HepG2 (cell line): ENCODE results near the gene TMEM120A. TPM values are rescaled to one million over a fixed set of nuclear protein-coding genes. Genes with fewer than 3 reads are reported as not detected.

Experiments
- ATAC-seq: fragments of 200-7000 bp; cut with Tn5 transposase; 3 replicates; pipeline ENCODE4 v1.9.1; 2020; ENCODE audit warnings: mild to moderate bottlenecking, moderate library complexity
- BruUV-seq: library from RNA; stranded (reverse); fragments of 400-500 nt; replicated peaks from 2 replicates; lab custom pipeline; 2021; lab: Mats Ljungman, UMichigan
- CTCF ChIA-PET: fragments of 300-600 bp; formaldehyde crosslinking; extraction: SDS; loops from one replicate; lab custom pipeline; 2021; ENCODE audit warnings: low total read pairs, inconsistent platforms, low intra/inter-chr PET ratio; lab: Yijun Ruan, JAX
- POLR2A ChIA-PET: fragments of 350-600 bp; sonication (Branson Sonifier 250); formaldehyde crosslinking; loops from one replicate; lab custom pipeline; 2020; ENCODE audit warnings: antibody characterized with exemption, inconsistent platforms; lab: Yijun Ruan, JAX
- DNase-seq: peaks from one replicate; pipeline ENCODE4 v3.0.0-alpha.2; 2015; ENCODE audit warnings: low spot score
- FAIRE-seq: peaks from 3 replicates; lab custom pipeline; 2011; peaks lifted over from hg19 to GRCh38; lab: Jason Lieb, UNC
- H2AFZ ChIP-seq: one replicate; pipeline ENCODE4 v1.6.1; 2011; ENCODE audit warnings: low read length, inconsistent platforms
- H3K27ac ChIP-seq: fragments of 300-600 bp; 3 replicates; pipeline ENCODE4 v1.8.0; 2011; ENCODE audit warnings: mixed run types, mild to moderate bottlenecking, mixed read lengths, low read length, inconsistent platforms; ENCODE audit not compliant: insufficient read depth; ENCODE audit errors: extremely low read length
- H3K27me3 ChIP-seq, 2 experiments: fragments of 200-600 bp in 1 of 2; 2 replicates in 1 of 2; 3 replicates in 1 of 2; pipeline versions ENCODE4 v1.6.0 to v1.8.0; 2011; ENCODE audit warnings: low read length in 2 of 2, mild to moderate bottlenecking in 2 of 2, moderate library complexity in 2 of 2, inconsistent platforms in 1 of 2; ENCODE audit not compliant: insufficient read depth in 2 of 2, control insufficient read depth in 1 of 2
- H3K36me3 ChIP-seq, 2 experiments: fragments of 200-600 bp in 1 of 2; replicated peaks in 1 of 2; 2 replicates in 1 of 2; 3 replicates in 1 of 2; pipeline versions ENCODE4 v1.5.1 to v1.8.0; 2011; ENCODE audit warnings: low read length in 2 of 2, inconsistent platforms in 1 of 2; ENCODE audit not compliant: insufficient read depth in 2 of 2, control insufficient read depth in 1 of 2
- H3K4me1 ChIP-seq: 2 replicates; pipeline ENCODE4 v1.5.1; 2012; ENCODE audit warnings: low read length, inconsistent platforms; ENCODE audit not compliant: insufficient read depth
- H3K4me2 ChIP-seq: 2 replicates; pipeline ENCODE4 v1.6.0; 2011; ENCODE audit warnings: low read depth, low read length, inconsistent platforms
- H3K4me3 ChIP-seq, 3 experiments: fragments of 200-600 bp in 1 of 3; sonication (generic), shearing (Covaris generic) in 1 of 3; replicated peaks in 1 of 3; 2 replicates each; pipeline ENCODE4 v1.5.1; 2011 to 2016; ENCODE audit warnings: low read length in 3 of 3, inconsistent platforms in 2 of 3, low read depth in 2 of 3, mild to moderate bottlenecking in 2 of 3, control low read depth in 1 of 3, mixed read lengths in 1 of 3; ENCODE audit not compliant: insufficient read depth in 1 of 3
- H3K79me2 ChIP-seq: one replicate; pipeline ENCODE4 v1.6.1; 2011; ENCODE audit warnings: low read length, inconsistent platforms; ENCODE audit not compliant: insufficient read depth
- H3K9ac ChIP-seq: 2 replicates; pipeline ENCODE4 v1.6.0; 2011; ENCODE audit warnings: mild to moderate bottlenecking, low read depth, low read length, inconsistent platforms; ENCODE audit not compliant: insufficient read depth
- H3K9me3 ChIP-seq: 2 replicates; pipeline ENCODE4 v1.5.1; 2012; ENCODE audit warnings: mild to moderate bottlenecking, low read length
- H4K20me1 ChIP-seq: 2 replicates; pipeline ENCODE4 v1.6.0; 2011; ENCODE audit warnings: inconsistent platforms, mild to moderate bottlenecking, low read length, moderate library complexity; ENCODE audit not compliant: insufficient read depth
- ATF5 ChIP-seq: sonication (generic); formaldehyde crosslinking; IDR thresholded peaks from 2 replicates; pipeline ENCODE4 v1.4.0; 2020; ENCODE audit warnings: mild to moderate bottlenecking, low read depth, missing genetic modification reagents
- MED1 ChIP-seq: sonication (generic); formaldehyde crosslinking; IDR thresholded peaks from 2 replicates; pipeline ENCODE4 v1.4.0; 2020; ENCODE audit warnings: missing genetic modification reagents
- NPAS2 ChIP-seq: sonication (generic); formaldehyde crosslinking; IDR thresholded peaks from 2 replicates; pipeline ENCODE4 v1.8.0; 2022; ENCODE audit warnings: mild to moderate bottlenecking, missing genetic modification reagents, borderline replicate concordance
- RFXAP ChIP-seq: sonication (generic); formaldehyde crosslinking; IDR thresholded peaks from 2 replicates; pipeline ENCODE4 v1.4.0; 2020; ENCODE audit warnings: missing genetic modification reagents, borderline replicate concordance
- SIN3A ChIP-seq: IDR thresholded peaks from 2 replicates; pipeline ENCODE4 v1.6.1; 2011; ENCODE audit warnings: low read depth, mild to moderate bottlenecking, control low read depth, low read length, borderline replicate concordance
- TEAD2 ChIP-seq: sonication (generic); formaldehyde crosslinking; IDR thresholded peaks from 2 replicates; pipeline ENCODE4 v1.9.0; 2021; ENCODE audit warnings: missing genetic modification reagents
- ZBTB37 ChIP-seq: sonication (generic); formaldehyde crosslinking; IDR thresholded peaks from 2 replicates; pipeline ENCODE4 v1.4.0; 2020; ENCODE audit warnings: mild to moderate bottlenecking, missing genetic modification reagents
- ZNF101 ChIP-seq: sonication (generic); formaldehyde crosslinking; IDR thresholded peaks from 2 replicates; pipeline ENCODE4 v1.4.0; 2020; ENCODE audit warnings: mild to moderate bottlenecking, low read depth, missing genetic modification reagents, borderline replicate concordance
- ZNF282 ChIP-seq: fragments of 450-650 bp; IDR thresholded peaks from 2 replicates; pipeline ENCODE4 v1.6.1; 2018; ENCODE audit not compliant: partially characterized antibody
- ZNF639 ChIP-seq: conservative IDR thresholded peaks from 2 replicates; pipeline ENCODE4 v1.6.1; 2018; ENCODE audit warnings: missing genetic modification reagents
- ZSCAN5A ChIP-seq: sonication (generic); formaldehyde crosslinking; IDR thresholded peaks from 2 replicates; pipeline ENCODE4 v1.8.0; 2022; ENCODE audit warnings: mild to moderate bottlenecking, missing genetic modification reagents, borderline replicate concordance
- WGBS: methylation state at CpG from one replicate; pipeline ENCODE4 v1.1.6; 2017; ENCODE audit warnings: low lambda C conversion rate; 5-methylcytosine and 5-hydroxymethylcytosine counted together
- in situ Hi-C: cut with HindIII; loops from 2 replicates; pipeline ENCODE4 v1.10.0; 2017; ENCODE audit warnings: low pct_unique_long_range_greater_than_20kb; ENCODE audit not compliant: extremely low pct_ligation_motif_present
- intact Hi-C: fragments of 100-400 bp; cut with micrococcal nuclease; formaldehyde crosslinking; loops from one replicate; pipeline ENCODE4 v1.10.0; 2022; ENCODE audit not compliant: unreplicated experiment
- polyA plus RNA-seq, 8 experiments: library from polyadenylated mRNA; depleted of rRNA in 3 of 8; stranded (reverse) in 7 of 8; unstranded in 1 of 8; fragments of >200 nt; fragmentation: Illumina TruSeq in 4 of 8; extraction: Trizol in 4 of 8; gene quantifications; 2 replicates each; pipeline versions ENCODE4 v1.2.1 to v1.2.3, GENCODE V29; 2011 to 2016; ENCODE audit warnings: low read depth in 4 of 8, missing spikeins in 1 of 8, mixed read lengths in 1 of 8; ENCODE audit not compliant: insufficient read depth in 1 of 8
- total RNA-seq, 5 experiments: library from RNA; depleted of rRNA; stranded (reverse); fragments of >200 nt; fragmentation: Illumina TruSeq; extraction: Trizol; gene quantifications; 2 replicates each; pipeline ENCODE4 v1.2.3, GENCODE V29; 2016; ENCODE audit warnings: low read depth in 1 of 5

Gene TMEM120A
- total and polyA plus RNA-seq, 2 of the 13 experiments (the other 11 are each of a cell fraction or from before 2014, with no cell fraction given) = 40.3 to 102 TPM

- WGBS = 96% methylated on average over 8 of the region's 8 CpGs
- Histone ChIP-seq H3K36me3 (peaks cover 31 to 87% of the 10 kb centered on the region in 2 experiments), H3K4me2 (no peak overlapping the region), H4K20me1 (peaks cover 8% of the 10 kb centered on the region), H3K27me3 (no peaks in the 10 kb centered on the region), H3K4me3 (no peak overlapping the region), H3K9me3 (no peaks in the 10 kb centered on the region), H3K4me1 (no peaks in the 10 kb centered on the region; the same call in 1 of the 2 replicates), H3K27ac (no peak overlapping the region), H3K79me2 (peaks cover 7% of the 10 kb centered on the region), H3K9ac (no peak overlapping the region), H2AFZ (no peak overlapping the region)
- in situ Hi-C loops (no loop called here), intact Hi-C loops (no loop called here)
- FAIRE-seq (no peak), ATAC-seq (no peak), DNase-seq (no peak)
- POLR2A ChIA-PET = no interaction called here
- BruUV-seq = no TSS peak
- CTCF ChIA-PET = no interaction called here
- TF ChIP-seq NPAS2 (CRISPR knock-in tag) = no peak
- no peak for TF ChIP-seq ATF5
- no peak for TF ChIP-seq ZSCAN5A (CRISPR knock-in tag)
- no peak for TF ChIP-seq ZBTB37 (CRISPR knock-in tag)
- no peak for TF ChIP-seq ZNF282
- no peak for TF ChIP-seq ZNF101 (CRISPR knock-in tag)
- no peak for TF ChIP-seq MED1 (CRISPR knock-in tag)
- TF ChIP-seq ZNF639 (CRISPR knock-in tag) = no peak
- no peak for TF ChIP-seq RFXAP
- no peak for TF ChIP-seq TEAD2
- no peak for TF ChIP-seq SIN3A
These were observed 16.7 kb downstream of the TMEM120A start for GRCh38 chr7:75977743-75978142.
